HCT116 (cell line): Measurements from ENCODE around the gene NRXN2. TPM values are rescaled to one million over a fixed set of nuclear protein-coding genes. Genes with fewer than 3 reads are reported as not detected.

ENCODE experiments used
- ATAC-seq: fragments of 200-7000 bp; cut with Tn5 transposase; 2 replicates; pipeline ENCODE4 v1.9.1; 2020; ENCODE audit warnings: mild to moderate bottlenecking, moderate library complexity
- BruUV-seq: library from RNA; stranded (reverse); fragments of 400-500 nt; replicated peaks from 2 replicates; lab custom pipeline; 2021; lab: Mats Ljungman, UMichigan
- CTCF ChIA-PET: fragments of 300-600 bp; sonication (Branson Sonifier 250); formaldehyde crosslinking; loops from one replicate; lab custom pipeline; 2021; ENCODE audit warnings: antibody characterized with exemption; lab: Charles Lee
- POLR2A ChIA-PET: fragments of 300-600, 350-600 bp; sonication (Branson Sonifier 250); formaldehyde crosslinking; loops from one replicate; lab custom pipeline; 2021; ENCODE audit warnings: antibody characterized with exemption; lab: Charles Lee
- RAD21 ChIA-PET, 2 experiments: fragments of 300-600 bp; sonication (Branson Sonifier 250); formaldehyde crosslinking; loops; one replicate each; lab custom pipeline; 2023; ENCODE audit warnings: low total read pairs in 2 of 2; ENCODE audit not compliant: uncharacterized antibody in 2 of 2, unreplicated experiment in 2 of 2, low non-redundant PET in 1 of 2; lab: Charles Lee
- DNase-seq: peaks from one replicate; pipeline ENCODE4 v3.0.0-alpha.2; 2010; ENCODE audit warnings: low read depth, low spot score
- H2AFZ ChIP-seq: fragments of 200-600 bp; shearing (Covaris generic), sonication (generic); 2 replicates; pipeline ENCODE4 v1.6.1; 2017; ENCODE audit warnings: low read depth, mixed run types, mixed read lengths, antibody characterized with exemption, low read length; ENCODE audit not compliant: poor library complexity, severe bottlenecking
- H3K27ac ChIP-seq: 2 replicates; pipeline ENCODE4 v1.5.1; 2012; ENCODE audit warnings: low read depth, low read length
- H3K27me3 ChIP-seq: fragments of 200-600 bp; sonication (generic); 2 replicates; pipeline ENCODE4 v1.6.1; 2016; ENCODE audit warnings: mixed run types, low read length, mixed read lengths; ENCODE audit not compliant: insufficient read depth
- H3K36me3 ChIP-seq, 2 experiments: fragments of 200-500 bp in 1 of 2; fragments of 200-600 bp in 1 of 2; sonication (Bioruptor generic) in 1 of 2; sonication (generic) in 1 of 2; 2 replicates each; pipeline versions ENCODE4 v1.5.1 to v1.6.1; 2014 to 2016; ENCODE audit warnings: low read length in 2 of 2, inconsistent platforms in 1 of 2, mixed read lengths in 1 of 2, mixed run types in 1 of 2; ENCODE audit not compliant: insufficient read depth in 2 of 2, control insufficient read depth in 1 of 2
- H3K4me1 ChIP-seq, 2 experiments: fragments of 200-600 bp in 1 of 2; sonication (generic) in 1 of 2; 2 replicates each; pipeline versions ENCODE4 v1.5.1 to v1.6.1; 2012 to 2017; ENCODE audit warnings: low read length in 2 of 2, inconsistent platforms in 1 of 2, mild to moderate bottlenecking in 1 of 2, mixed read lengths in 1 of 2, mixed run types in 1 of 2, moderate library complexity in 1 of 2; ENCODE audit not compliant: insufficient read depth in 2 of 2, control insufficient read depth in 1 of 2
- H3K4me2 ChIP-seq: fragments of 200-600 bp; sonication (generic); 2 replicates; pipeline ENCODE4 v1.6.1; 2017; ENCODE audit warnings: mixed run types, low read length, mixed read lengths
- H3K4me3 ChIP-seq, 2 experiments: fragments of 200-600 bp in 1 of 2; sonication (generic) in 1 of 2; replicated peaks in 1 of 2; 2 replicates each; pipeline ENCODE4 v1.5.1; 2011 to 2016; ENCODE audit warnings: low read length in 2 of 2, control low read depth in 1 of 2, low read depth in 1 of 2, mild to moderate bottlenecking in 1 of 2, mixed read lengths in 1 of 2, mixed run types in 1 of 2
- H3K79me2 ChIP-seq: fragments of 200-600 bp; sonication (generic); 2 replicates; pipeline ENCODE4 v1.6.1; 2017; ENCODE audit warnings: mild to moderate bottlenecking, mixed run types, low read length, moderate library complexity, mixed read lengths; ENCODE audit not compliant: insufficient read depth
- H3K9ac ChIP-seq: fragments of 200-600 bp; sonication (generic); 2 replicates; pipeline ENCODE4 v1.6.1; 2016; ENCODE audit warnings: low read length, mixed read lengths
- H3K9me2 ChIP-seq: fragments of 200-600 bp; sonication (generic), shearing (Covaris generic); 2 replicates; pipeline ENCODE4 v1.6.1; 2017; ENCODE audit warnings: mixed run types, mild to moderate bottlenecking, moderate library complexity; ENCODE audit not compliant: insufficient read depth
- H3K9me3 ChIP-seq, 2 experiments: fragments of 200-500 bp in 1 of 2; fragments of 200-600 bp in 1 of 2; sonication (Bioruptor generic) in 1 of 2; sonication (generic) in 1 of 2; 2 replicates each; pipeline ENCODE4 v1.6.1; 2014 to 2017; ENCODE audit warnings: low read length in 2 of 2, mixed read lengths in 2 of 2, inconsistent platforms in 1 of 2, low read depth in 1 of 2, mild to moderate bottlenecking in 1 of 2, mixed run types in 1 of 2, moderate library complexity in 1 of 2; ENCODE audit not compliant: control insufficient read depth in 1 of 2, insufficient read depth in 1 of 2
- H4K20me1 ChIP-seq: fragments of 200-600 bp; sonication (generic), shearing (Covaris generic); 2 replicates; pipeline ENCODE4 v1.6.1; 2017; ENCODE audit warnings: mixed run types, mild to moderate bottlenecking, moderate library complexity; ENCODE audit not compliant: insufficient read depth
- POLR2A ChIP-seq: IDR thresholded peaks from 2 replicates; pipeline ENCODE4 v1.7.0; 2011; ENCODE audit warnings: borderline replicate concordance; ENCODE audit not compliant: insufficient read depth, insufficient read length; ENCODE audit errors: extremely low read depth
- POLR2AphosphoS5 ChIP-seq: IDR thresholded peaks from 2 replicates; pipeline ENCODE4 v1.6.1; 2011; ENCODE audit warnings: mild to moderate bottlenecking, low read depth, low read length, moderate library complexity
- ZNF274 ChIP-seq: fragments of 200-500 bp; sonication (Bioruptor generic); IDR thresholded peaks from 2 replicates; pipeline ENCODE4 v1.6.1; 2014; ENCODE audit warnings: mild to moderate bottlenecking, low read depth, low read length, inconsistent platforms
- intact Hi-C: fragments of 100-400 bp; cut with micrococcal nuclease; formaldehyde crosslinking; loops from 2 replicates; pipeline ENCODE4 v1.10.0; 2022
- total RNA-seq: library from RNA; stranded (reverse); gene quantifications from one replicate; pipeline ENCODE4 v1.2.1, GENCODE V29; 2021; ENCODE audit not compliant: unreplicated experiment
- TF ChIP-seq, protein P1 (sequence below): IDR thresholded peaks from 2 replicates; pipeline ENCODE4 v1.6.1; 2012; ENCODE audit warnings: low read depth

The NRXN2 gene
- total RNA-seq, 1 experiment from 2014 or later = 1.5 TPM

DNA sequence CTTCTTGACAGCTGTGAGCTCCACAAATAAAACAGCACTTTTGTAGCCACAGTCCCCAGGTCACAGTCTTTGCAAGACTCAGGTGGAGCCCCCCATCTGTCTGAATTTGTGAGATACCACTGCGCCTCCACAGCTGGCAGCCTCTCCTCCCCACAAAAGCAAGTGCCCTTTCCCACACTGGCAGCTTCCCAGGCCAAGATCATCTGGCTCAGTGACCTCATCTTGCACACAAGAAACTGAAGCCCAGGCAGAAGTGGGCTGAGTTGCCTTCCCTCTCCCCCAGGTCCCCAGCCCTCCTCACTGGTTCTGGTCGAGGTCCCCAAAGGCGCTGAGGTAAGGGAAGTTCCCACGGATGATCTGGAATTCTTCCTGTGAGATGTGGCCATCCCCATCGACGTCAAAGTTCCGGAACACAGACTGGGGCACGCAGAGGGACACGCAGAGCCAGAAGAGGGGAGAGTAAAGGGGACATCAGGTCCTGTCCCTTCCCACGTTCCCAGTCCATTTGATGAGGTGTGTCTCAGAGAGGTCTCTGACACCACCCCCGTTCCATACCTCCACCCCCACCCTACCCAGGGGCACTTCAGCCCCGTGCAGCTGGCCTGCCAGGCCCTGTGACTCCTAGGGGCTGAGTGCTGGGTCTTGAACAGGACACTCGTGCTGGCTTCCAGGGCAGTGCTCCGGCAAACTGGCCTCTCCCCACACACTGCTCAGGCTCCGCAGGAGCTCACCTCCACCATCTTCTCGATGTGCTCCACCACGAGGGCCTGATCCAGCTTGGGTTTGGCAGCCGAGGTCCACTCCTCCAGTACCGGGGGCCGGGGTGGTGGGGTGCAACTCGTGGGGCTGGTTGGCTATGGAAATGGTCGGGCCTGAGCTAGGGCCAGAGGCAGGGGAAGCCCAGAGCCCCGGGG lies 12.1 kb upstream of the NRXN2 start:
- RAD21 ChIA-PET = no interaction called here
- CTCF ChIA-PET = interaction anchor here (0.5 to 1.2 kb wide), 3 partner anchors 46 to 285 kb away, joined by 3 to 9 read pairs (median 3); no protein-coding TSS in a partner anchor
- Histone ChIP-seq H3K27me3 (no peaks in the 10 kb centered on the region), H3K79me2 (no peaks in the 10 kb centered on the region), H4K20me1 (no peaks in the 10 kb centered on the region), H3K27ac (no peak overlapping the region), H3K9ac (no peak overlapping the region), H3K9me2 (no peaks in the 10 kb centered on the region), H3K4me1 (peaks cover 7 to 12% of the 10 kb centered on the region in 2 experiments), H2AFZ (no peak overlapping the region), H3K4me3 (no peak overlapping the region), H3K9me3 (no peaks in the 10 kb centered on the region)
- BruUV-seq = no TSS peak
- ATAC-seq = no peak
- POLR2A ChIA-PET = no interaction called here
- TF ChIP-seq POLR2A (no peak), POLR2AphosphoS5 (no peak)
- TF ChIP-seq, all 23 proteins: peak for 0
- H3K36me3 ChIP-seq = no peaks in the 10 kb centered on the region
- no peak overlapping the region for H3K4me2 ChIP-seq
- intact Hi-C loops = no loop called here
- DNase-seq = no peak

DNA sequence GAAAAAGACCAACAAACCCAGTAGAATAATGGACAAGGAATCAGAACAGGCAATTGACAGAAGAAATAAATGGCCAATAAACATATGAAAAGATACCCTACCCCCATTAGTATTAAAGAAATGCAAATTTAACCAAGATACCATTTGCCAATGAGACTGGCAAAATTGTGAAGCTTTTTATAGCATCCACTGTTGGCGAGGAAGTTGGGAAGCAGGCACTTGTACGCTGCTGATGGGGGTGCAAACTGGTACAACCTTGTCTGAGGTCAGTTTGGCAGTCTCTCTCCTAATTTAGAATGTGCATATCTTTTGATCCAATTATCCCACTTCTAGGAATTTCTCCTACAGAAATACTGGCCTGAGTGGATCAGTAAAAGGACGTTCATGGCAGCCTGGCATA lies 8.6 kb upstream of the NRXN2 start:
- Histone ChIP-seq H3K79me2 (no peaks in the 10 kb centered on the region), H3K4me1 (peaks cover 0 to 9% of the 10 kb centered on the region in 2 experiments; a peak in 2 of 4 replicates), H3K9me2 (no peaks in the 10 kb centered on the region), H3K4me3 (no peak overlapping the region), H3K9me3 (no peaks in the 10 kb centered on the region), H3K27me3 (no peaks in the 10 kb centered on the region), H4K20me1 (no peaks in the 10 kb centered on the region), H3K27ac (no peak overlapping the region), H3K9ac (no peak overlapping the region), H3K36me3 (no peaks in the 10 kb centered on the region)
- DNase-seq (no peak), ATAC-seq (no peak)
- TF ChIP-seq, protein P1, sequence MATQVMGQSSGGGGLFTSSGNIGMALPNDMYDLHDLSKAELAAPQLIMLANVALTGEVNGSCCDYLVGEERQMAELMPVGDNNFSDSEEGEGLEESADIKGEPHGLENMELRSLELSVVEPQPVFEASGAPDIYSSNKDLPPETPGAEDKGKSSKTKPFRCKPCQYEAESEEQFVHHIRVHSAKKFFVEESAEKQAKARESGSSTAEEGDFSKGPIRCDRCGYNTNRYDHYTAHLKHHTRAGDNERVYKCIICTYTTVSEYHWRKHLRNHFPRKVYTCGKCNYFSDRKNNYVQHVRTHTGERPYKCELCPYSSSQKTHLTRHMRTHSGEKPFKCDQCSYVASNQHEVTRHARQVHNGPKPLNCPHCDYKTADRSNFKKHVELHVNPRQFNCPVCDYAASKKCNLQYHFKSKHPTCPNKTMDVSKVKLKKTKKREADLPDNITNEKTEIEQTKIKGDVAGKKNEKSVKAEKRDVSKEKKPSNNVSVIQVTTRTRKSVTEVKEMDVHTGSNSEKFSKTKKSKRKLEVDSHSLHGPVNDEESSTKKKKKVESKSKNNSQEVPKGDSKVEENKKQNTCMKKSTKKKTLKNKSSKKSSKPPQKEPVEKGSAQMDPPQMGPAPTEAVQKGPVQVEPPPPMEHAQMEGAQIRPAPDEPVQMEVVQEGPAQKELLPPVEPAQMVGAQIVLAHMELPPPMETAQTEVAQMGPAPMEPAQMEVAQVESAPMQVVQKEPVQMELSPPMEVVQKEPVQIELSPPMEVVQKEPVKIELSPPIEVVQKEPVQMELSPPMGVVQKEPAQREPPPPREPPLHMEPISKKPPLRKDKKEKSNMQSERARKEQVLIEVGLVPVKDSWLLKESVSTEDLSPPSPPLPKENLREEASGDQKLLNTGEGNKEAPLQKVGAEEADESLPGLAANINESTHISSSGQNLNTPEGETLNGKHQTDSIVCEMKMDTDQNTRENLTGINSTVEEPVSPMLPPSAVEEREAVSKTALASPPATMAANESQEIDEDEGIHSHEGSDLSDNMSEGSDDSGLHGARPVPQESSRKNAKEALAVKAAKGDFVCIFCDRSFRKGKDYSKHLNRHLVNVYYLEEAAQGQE = no peak
- no peak for TF ChIP-seq ZNF274
- TF ChIP-seq, all 23 proteins: peak for 0
- Histone ChIP-seq H3K4me2 (no peak overlapping the region), H2AFZ (no peak overlapping the region)
- BruUV-seq = no TSS peak
- ChIA-PET CTCF (no interaction called here), POLR2A (no interaction called here), RAD21 (no interaction called here)
- intact Hi-C loops = no loop called here
